Loucy (cell line): Measurements from ENCODE around the gene SAMD13.

ENCODE experiments used
- CTCF ChIP-seq: fragments of 200-600 bp; sonication (generic); conservative IDR thresholded peaks from 2 replicates; pipeline ENCODE4 v1.5.1; 2014; ENCODE audit warnings: mild to moderate bottlenecking, antibody characterized with exemption, low read length
- EZH2phosphoT487 ChIP-seq: fragments of 200-600 bp; IDR thresholded peaks from 2 replicates; pipeline ENCODE4 v1.6.1; 2018; ENCODE audit warnings: antibody characterized with exemption, mild to moderate bottlenecking, moderate library complexity, borderline replicate concordance

DNA sequence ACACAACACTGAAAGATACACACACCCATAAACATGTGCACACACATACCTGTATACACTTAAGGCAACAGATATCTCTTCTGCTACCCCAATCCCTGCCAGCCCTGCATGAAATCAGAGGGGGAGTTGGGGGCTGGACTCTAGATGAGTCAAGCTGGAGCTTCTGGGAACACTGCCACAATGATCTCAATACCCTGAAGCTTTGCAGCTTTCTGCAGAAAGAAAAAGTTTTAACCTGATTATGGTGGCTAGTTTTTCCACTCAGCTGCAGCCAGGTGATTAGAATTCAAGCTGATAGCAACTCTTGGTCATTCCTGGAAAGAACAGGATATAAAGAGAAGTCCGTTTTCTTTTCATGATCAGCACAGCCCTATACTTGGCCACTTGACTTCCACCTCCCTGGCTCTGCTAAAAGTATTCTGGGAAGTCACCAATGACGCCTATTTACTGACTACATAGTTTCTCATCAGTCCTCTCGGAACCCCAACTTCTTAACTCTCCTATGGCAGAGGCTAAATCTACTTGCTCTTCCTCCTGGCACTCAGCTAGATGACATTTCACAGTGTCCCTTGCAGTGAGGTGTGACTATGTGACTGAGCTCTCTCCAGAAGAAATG lies 76.1 kb downstream of the SAMD13 start:
- TF ChIP-seq CTCF (no peak), EZH2phosphoT487 (no peak)
